Stimulated activated CD8-positive, alpha-beta memory T cell treated with anti-CD3 and anti-CD28 coated beads, Interleukin-4, amount 100 ng/mL, for 1 hour (primary cell): ENCODE measurements around the gene METTL18.

Source experiments
- DNase-seq, 2 donors: peaks; one replicate each; pipeline ENCODE4 v3.0.0-alpha.2; 2020; ENCODE audit warnings: low read depth in 2 of 2, low spot score in 1 of 2

Gene METTL18

GRCh38 chr1:169786974-169787373 lies 7.7 kb downstream of the METTL18 start:
- DNase-seq: no peak

GRCh38 chr1:169785267-169785666 lies 9.4 kb downstream of the METTL18 start:
- DNase-seq: no peak

GRCh38 chr1:169784102-169784501 lies 10.6 kb downstream of the METTL18 start:
- DNase-seq: no peak

GRCh38 chr1:169782596-169782995 lies 12.1 kb downstream of the METTL18 start:
- DNase-seq: no peak

- DNase-seq: no peak
Observed at GRCh38 chr1:169779970-169780369, 14.7 kb downstream of the METTL18 start.

- no peak for DNase-seq
Observed at GRCh38 chr1:169779150-169779549, 15.6 kb downstream of the METTL18 start.

- no peak for DNase-seq
Observed at GRCh38 chr1:169776440-169776839, 18.3 kb downstream of the METTL18 start.

- no peak for DNase-seq
Observed at GRCh38 chr1:169768161-169768560, 26.5 kb downstream of the METTL18 start.

- no peak for DNase-seq
Observed at GRCh38 chr1:169765580-169766331, 29.0 kb downstream of the METTL18 start.

- DNase-seq: no peak
Observed at GRCh38 chr1:169764919-169765318, 29.8 kb downstream of the METTL18 start.

GRCh38 chr1:169762699-169763098 lies 32.0 kb downstream of the METTL18 start:
- no peak for DNase-seq

GRCh38 chr1:169759038-169759437 lies 35.7 kb downstream of the METTL18 start:
- no peak for DNase-seq

- DNase-seq: no peak
Observed at GRCh38 chr1:169753549-169753948, 41.2 kb downstream of the METTL18 start.

GRCh38 chr1:169750041-169750440 lies 44.7 kb downstream of the METTL18 start:
- no peak for DNase-seq

GRCh38 chr1:169746550-169746949 lies 48.2 kb downstream of the METTL18 start:
- DNase-seq: no peak

GRCh38 chr1:169745015-169745861 lies 49.5 kb downstream of the METTL18 start:
- DNase-seq: no peak
